Esophagus (tissue), 2 donors: ENCODE measurements around the gene ZXDB. TPM values are rescaled to one million over a fixed set of nuclear protein-coding genes. Genes with fewer than 3 reads are reported as not detected.
A peak's percentile ranks its signal among the peaks of the same experiment; 100 is the strongest.
"Not testable (repeated sequence)": the region's sequence is repeated elsewhere in the genome, so short reads cannot be mapped to it uniquely, and the experiment has no call there.

Experiments
- H3K27ac ChIP-seq, 2 donors: one replicate each; pipeline ENCODE4 v1.5.1; 2013; ENCODE audit warnings: low read depth in 2 of 2, mild to moderate bottlenecking in 2 of 2, inconsistent platforms in 1 of 2, low read length in 1 of 2, moderate library complexity in 1 of 2
- H3K27me3 ChIP-seq, 2 donors: one replicate each; pipeline ENCODE4 v1.6.1; 2013; ENCODE audit warnings: low read length in 2 of 2, control low read depth in 1 of 2, mild to moderate bottlenecking in 1 of 2; ENCODE audit not compliant: insufficient read depth in 2 of 2, control insufficient read depth in 1 of 2
- H3K36me3 ChIP-seq, 2 donors: one replicate each; pipeline ENCODE4 v1.6.1; 2013; ENCODE audit warnings: low read length in 1 of 2; ENCODE audit not compliant: control insufficient read depth in 2 of 2, insufficient read depth in 2 of 2
- H3K4me1 ChIP-seq, 2 donors: one replicate each; pipeline ENCODE4 v1.6.1; 2013; ENCODE audit warnings: low read length in 1 of 2; ENCODE audit not compliant: control insufficient read depth in 2 of 2, insufficient read depth in 2 of 2
- H3K4me3 ChIP-seq, 2 donors: one replicate each; pipeline ENCODE4 v1.5.1; 2013; ENCODE audit warnings: low read length in 2 of 2, mild to moderate bottlenecking in 2 of 2, low read depth in 1 of 2, moderate library complexity in 1 of 2
- H3K9me3 ChIP-seq, 2 donors: one replicate each; pipeline ENCODE4 v1.6.1; 2013; ENCODE audit warnings: mild to moderate bottlenecking in 2 of 2, low read depth in 1 of 2, low read length in 1 of 2, moderate library complexity in 1 of 2; ENCODE audit not compliant: control insufficient read depth in 2 of 2, insufficient read depth in 1 of 2
- WGBS, 2 donors: extraction: QIAGEN DNeasy Blood & Tissue Kit; methylation state at CpG; one replicate each; pipeline ENCODE4 v1.1.7; 2013; 5-methylcytosine and 5-hydroxymethylcytosine counted together
- polyA plus RNA-seq, 2 donors: library from polyadenylated mRNA; stranded (reverse); fragments of 200-250 nt; gene quantifications; one replicate each; pipeline ENCODE4 v1.2.3, GENCODE V29; 2013
- donor health status: healthy with polysubstance abuse.
- donor health status: Bipolar disorder and iron deficiency.

ZXDB gene
- 1 to 10 TPM in 1 of 2 donors, under 1 TPM in 1; 0.65 to 1.2 TPM for polyA plus RNA-seq

DNA sequence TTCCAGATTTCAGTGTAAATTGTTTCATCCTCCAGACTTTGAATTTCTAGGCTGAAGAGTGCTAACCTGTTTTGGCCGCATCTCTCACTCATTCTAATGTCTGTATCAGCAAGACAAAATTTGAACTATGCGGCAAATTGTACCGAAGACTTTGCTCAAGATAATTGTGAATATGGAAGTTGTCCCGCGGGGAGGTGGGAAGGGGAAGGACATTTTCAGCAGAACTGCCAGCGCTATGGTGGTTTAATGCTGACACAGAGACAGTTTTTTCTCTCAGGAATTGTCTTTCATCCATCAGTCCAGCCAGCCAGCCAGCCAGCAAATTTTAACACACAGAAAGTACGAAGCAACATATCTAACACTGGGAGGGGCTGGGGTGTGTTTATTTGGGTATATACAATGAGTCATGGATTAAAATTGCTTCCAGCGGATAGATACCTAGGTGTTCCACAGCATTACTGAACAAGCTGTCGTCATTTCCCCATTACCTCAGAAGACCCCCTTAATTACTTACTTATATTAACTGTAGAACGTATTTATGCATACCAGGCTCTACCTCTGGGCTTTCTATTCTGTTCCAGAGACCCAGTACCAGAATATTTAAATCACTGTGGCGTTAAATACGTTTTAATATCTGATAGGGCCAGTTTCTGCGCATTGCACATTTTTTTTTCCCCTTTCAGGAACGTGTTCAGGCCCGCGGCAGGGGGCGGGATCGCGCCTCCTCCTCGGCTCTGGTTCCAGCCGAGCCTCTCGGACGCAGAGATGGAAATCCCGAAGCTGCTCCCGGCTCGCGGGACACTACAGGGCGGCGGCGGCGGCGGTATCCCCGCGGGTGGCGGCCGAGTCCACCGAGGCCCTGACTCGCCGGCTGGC lies at the start of gene ZXDB:
ZXDB (plus strand) TSS at position 728 of the 876 bp plus-strand sequence; CDS start at position 766, 38 bp downstream.
- not testable (repeated sequence) for H3K27me3 ChIP-seq, H3K36me3 ChIP-seq, H3K9me3 ChIP-seq, H3K4me1 ChIP-seq
- WGBS, 2 donors = 2 to 30% methylated on average over 13 to 14 of the region's 39 CpGs
- Histone ChIP-seq H3K4me3 (peak within 1 kb of the TSS; percentile 43 to 60), H3K27ac (peak within 1 kb of the TSS; percentile 80 to 86)

DNA sequence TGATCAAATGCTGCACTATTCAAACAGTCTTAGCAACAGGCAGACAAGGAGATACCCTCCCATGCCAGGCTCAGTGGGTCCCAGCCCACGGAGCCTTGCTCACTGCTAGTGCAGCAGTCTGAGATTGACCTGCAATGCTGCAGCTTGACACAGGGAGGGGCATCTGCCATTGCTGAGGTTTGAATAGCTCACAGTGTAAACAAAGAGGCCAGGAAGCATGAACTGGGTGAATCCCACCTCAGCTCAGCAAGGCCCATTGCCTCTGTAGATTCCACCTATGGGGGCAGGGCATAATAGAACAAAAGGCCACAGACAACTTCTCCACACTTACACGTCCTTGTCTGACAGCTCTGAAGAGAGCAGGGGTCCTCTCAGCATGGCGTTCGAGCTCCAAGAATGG lies 26.6 kb upstream of the ZXDB start:
- WGBS, 2 donors = 60 to 67% methylated on average over 4 of the region's 4 CpGs
- Histone ChIP-seq H3K27ac (no peak overlapping the region), H3K4me1 (no peaks in the 10 kb centered on the region), H3K9me3 (no peaks in the 10 kb centered on the region), H3K27me3 (peaks cover 0 to 4% of the 10 kb centered on the region in 2 donors), H3K36me3 (no peaks in the 10 kb centered on the region), H3K4me3 (no peak overlapping the region)

DNA sequence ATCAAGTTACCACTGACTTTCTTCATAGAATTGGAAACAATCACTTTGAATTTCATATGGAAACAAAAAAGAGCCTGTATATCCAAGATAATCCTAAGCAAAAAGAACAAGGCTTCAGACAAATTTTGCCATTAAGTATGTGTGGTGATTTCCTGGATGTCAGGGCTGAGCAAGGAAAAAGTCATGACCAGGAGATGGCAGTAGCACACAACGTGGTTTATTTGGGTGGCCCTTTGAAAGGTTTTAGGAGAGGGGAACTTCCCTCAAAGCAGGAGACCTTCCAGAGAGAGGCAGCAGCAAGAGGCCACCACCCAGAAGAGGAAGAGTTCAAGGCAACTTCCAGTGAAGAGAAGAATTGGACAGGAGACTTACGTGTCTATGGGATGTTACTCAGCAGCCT lies 18.1 kb upstream of the ZXDB start:
- Histone ChIP-seq H3K9me3 (no peaks in the 10 kb centered on the region), H3K27ac (no peak overlapping the region), H3K36me3 (no peaks in the 10 kb centered on the region), H3K4me1 (no peaks in the 10 kb centered on the region), H3K27me3 (no peaks in the 10 kb centered on the region), H3K4me3 (no peak overlapping the region)
- WGBS, 2 donors = 10 to 19% methylated on average over 2 of the region's 2 CpGs

DNA sequence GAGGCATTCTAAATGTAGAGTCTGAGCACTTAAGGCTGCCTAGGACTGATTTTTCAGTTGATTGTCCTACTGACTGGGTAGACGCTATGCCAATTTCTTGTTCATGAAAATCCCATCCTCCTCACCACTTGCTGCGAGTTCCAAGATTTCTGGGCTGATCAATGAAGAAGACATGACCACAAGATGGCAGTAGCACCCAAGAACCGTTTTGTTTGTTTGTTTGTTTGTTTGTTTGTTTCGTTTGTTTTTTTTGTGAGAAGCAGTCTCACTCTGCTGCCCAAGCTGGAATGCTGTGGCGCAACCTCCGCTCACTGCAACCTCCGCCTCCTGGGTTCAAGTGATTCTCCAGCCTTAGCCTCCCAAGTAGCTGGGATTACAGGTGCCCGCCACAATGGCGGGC lies 8.9 kb upstream of the ZXDB start:
- WGBS, 2 donors = 67 to 75% methylated on average over 8 to 9 of the region's 9 CpGs
- H3K9me3 ChIP-seq, H3K27me3 ChIP-seq, H3K4me3 ChIP-seq, H3K36me3 ChIP-seq, H3K27ac ChIP-seq, H3K4me1 ChIP-seq: not testable (repeated sequence)

DNA sequence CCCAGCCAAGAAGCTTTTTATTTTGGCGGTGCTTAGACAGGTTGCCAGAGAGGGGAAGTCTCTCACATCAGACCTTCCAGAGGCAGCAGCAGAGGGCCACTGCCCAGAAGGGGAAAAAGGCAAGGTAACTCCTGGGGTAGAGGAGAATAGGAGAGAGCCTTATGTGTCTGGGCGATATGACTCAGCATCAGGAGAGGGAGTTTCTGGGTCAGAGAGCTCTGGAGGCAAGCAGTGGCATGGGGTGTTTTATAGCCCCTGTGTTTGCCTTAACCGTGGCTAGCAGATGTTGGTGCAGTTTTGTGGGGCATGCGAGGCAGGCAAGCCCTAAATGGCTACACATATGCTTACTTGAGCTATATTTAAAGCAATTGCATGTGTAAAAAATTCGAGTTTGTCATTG lies 8.3 kb upstream of the ZXDB start:
- H3K27ac ChIP-seq = no peak overlapping the region
- H3K9me3 ChIP-seq = no peaks in the 10 kb centered on the region
- WGBS, 2 donors = 61 to 67% methylated on average over 5 of the region's 5 CpGs

DNA sequence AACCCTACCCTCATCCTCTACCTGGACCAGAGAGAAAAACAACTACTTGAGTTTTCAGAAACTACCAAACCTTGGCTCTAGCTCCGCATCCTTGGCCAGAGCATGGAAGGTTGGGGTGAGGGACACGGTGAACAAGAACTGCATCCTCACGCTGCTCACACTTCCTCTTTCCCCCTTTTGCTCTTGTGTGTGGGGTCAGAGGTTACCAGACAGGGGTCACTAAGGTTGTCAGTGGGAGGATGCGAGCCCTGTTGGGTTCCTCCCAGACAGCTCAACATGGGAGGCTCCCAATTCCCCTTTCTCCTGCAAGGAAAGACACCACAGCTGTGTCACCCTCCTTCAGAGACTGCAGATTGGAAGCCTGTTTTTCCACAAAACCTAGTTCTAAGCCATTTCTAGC lies 5.5 kb upstream of the ZXDB start:
- H3K4me1 ChIP-seq = no peaks in the 10 kb centered on the region
- no peak overlapping the region for H3K4me3 ChIP-seq
- no peaks in the 10 kb centered on the region for H3K27me3 ChIP-seq
- no peaks in the 10 kb centered on the region for H3K36me3 ChIP-seq
- 69 to 91% methylated on average over 4 of the region's 4 CpGs for WGBS, 2 donors
- H3K27ac ChIP-seq = no peak overlapping the region
- H3K9me3 ChIP-seq = no peaks in the 10 kb centered on the region

More for the DNA sequence above, 8.3 kb upstream of the ZXDB start:
- Histone ChIP-seq H3K4me3 (no peak overlapping the region), H3K27me3 (peaks cover 0 to 5% of the 10 kb centered on the region in 2 donors), H3K4me1 (no peaks in the 10 kb centered on the region), H3K36me3 (no peaks in the 10 kb centered on the region)

DNA sequence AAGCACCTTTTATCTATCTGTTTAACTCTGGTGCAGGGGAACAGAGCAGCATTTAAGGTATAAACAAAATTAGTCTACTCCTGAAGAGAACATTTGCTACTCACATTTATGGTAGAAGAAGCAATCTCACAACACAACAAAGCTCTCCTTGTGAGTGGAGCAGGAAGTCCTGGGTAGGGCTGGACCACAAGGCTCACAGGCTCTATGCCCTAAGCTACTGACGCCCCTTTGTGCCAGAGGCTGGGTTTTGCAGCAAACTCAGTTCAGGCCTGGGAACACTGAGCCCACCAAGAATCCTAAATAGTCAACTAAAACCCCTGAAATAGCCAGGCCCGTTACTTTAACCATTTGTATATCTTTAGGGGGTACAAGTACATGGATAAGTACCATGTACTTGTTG lies 4.7 kb upstream of the ZXDB start:
- H3K9me3 ChIP-seq = no peaks in the 10 kb centered on the region
- no peak overlapping the region for H3K27ac ChIP-seq
- H3K4me1 ChIP-seq = no peaks in the 10 kb centered on the region
- no peaks in the 10 kb centered on the region for H3K27me3 ChIP-seq
- no peak overlapping the region for H3K4me3 ChIP-seq
- no peaks in the 10 kb centered on the region for H3K36me3 ChIP-seq
- WGBS, 2 donors = 64 to 85% methylated on average over 2 of the region's 2 CpGs

DNA sequence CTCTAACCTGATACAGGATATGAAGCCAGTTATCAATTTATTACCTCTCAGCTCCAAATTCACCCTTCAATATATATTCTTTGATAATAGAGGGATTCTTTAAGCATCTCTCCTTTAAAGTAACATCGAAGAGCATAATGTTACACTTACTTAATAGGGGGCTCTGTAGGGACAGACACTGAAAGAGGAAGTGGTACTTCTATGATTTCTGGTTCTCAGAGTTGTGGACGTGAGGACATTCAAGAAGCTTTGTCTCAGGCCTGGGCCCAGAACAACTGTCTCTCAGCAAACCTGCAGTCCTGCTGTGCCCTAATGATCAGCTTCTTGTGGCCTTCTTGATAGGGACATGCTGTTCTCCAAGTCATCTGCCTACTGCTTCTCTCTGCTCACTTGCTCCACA lies 4.2 kb upstream of the ZXDB start:
- Histone ChIP-seq H3K27ac (no peak overlapping the region), H3K27me3 (no peaks in the 10 kb centered on the region), H3K4me1 (no peaks in the 10 kb centered on the region), H3K4me3 (no peak overlapping the region), H3K36me3 (no peaks in the 10 kb centered on the region), H3K9me3 (no peaks in the 10 kb centered on the region)
- WGBS, 2 donors = 70 to 94% methylated on average over 2 of the region's 2 CpGs

DNA sequence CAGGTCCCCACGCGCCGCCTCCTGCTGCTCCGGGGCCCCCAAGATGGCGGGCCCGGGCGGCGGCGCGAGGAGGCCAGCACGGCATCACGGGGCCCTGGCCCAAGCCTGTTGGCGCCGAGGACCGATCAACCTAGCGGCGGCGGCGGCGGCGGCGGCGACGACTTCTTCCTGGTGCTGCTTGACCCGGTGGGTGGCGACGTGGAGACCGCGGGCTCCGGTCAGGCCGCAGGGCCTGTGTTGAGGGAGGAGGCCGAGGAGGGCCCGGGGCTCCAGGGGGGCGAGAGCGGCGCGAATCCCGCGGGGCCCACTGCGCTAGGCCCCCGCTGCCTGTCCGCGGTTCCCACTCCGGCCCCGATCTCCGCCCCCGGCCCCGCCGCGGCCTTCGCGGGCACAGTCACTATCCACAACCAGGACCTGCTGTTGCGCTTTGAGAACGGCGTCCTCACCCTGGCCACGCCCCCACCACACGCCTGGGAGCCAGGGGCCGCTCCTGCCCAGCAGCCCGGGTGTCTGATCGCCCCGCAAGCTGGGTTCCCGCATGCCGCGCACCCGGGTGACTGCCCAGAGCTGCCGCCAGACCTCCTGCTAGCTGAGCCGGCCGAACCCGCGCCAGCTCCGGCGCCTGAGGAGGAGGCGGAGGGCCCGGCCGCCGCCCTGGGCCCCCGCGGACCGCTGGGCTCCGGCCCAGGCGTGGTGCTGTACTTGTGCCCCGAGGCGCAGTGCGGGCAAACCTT lies 516 bp downstream of the ZXDB start:
- H3K27me3 ChIP-seq, H3K4me1 ChIP-seq, H3K36me3 ChIP-seq, H3K9me3 ChIP-seq: not testable (repeated sequence)
- peak overlapping the region; percentile 80 to 86 for H3K27ac ChIP-seq
- 1 to 28% methylated on average over 62 to 76 of the region's 84 CpGs for WGBS, 2 donors
- H3K4me3 ChIP-seq = peak overlapping the region; percentile 43 to 60
